NCI-H2029 treated with DMSO at 0.1 percent for 48 hours (cell line): ENCODE measurements around the gene NCBP1.

ENCODE experiments used
- DNase-seq: peaks from one replicate; lab custom pipeline; 2025; lab: John Stamatoyannopoulos, UW

The NCBP1 gene

DNA sequence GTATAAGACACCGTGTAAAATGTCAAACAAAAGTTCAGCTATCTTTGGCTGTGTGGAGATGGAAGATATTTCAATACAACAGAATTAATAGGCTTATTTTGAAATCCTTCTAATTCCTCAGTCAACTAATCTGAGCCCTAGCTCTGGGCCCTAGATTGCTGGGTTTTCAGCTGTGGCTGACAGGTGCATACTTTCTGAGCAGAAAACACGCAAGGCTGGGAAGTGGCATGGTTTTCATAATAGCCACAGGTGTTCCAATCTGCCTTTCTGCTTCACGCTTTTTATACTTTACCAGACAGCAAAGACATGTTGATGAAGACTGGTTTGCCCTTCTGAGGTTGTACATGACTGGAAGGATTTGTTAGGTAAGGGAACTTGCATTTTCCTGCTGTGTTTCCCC is 84.2 kb downstream of the NCBP1 start:
- no peak for DNase-seq

DNA sequence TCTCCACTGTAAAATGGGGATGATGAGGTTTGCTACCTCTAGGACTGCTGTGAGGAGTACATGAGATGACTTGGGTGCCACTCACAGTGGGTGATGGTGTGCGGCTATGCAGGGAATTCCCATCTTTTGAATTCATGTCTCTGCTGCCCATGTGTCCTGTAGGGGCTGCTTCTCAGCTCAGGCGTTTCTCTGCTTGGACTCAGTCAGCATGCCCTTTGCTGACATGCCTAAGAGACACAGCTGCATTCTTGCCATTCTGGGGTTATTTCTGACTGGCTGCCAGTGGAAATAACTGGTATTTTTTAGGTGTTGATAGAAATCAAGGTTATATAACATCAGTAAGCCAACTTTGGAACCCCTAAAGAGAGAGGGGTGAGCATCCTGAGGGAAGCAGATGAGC is 87.8 kb downstream of the NCBP1 start:
- DNase-seq = no peak

DNA sequence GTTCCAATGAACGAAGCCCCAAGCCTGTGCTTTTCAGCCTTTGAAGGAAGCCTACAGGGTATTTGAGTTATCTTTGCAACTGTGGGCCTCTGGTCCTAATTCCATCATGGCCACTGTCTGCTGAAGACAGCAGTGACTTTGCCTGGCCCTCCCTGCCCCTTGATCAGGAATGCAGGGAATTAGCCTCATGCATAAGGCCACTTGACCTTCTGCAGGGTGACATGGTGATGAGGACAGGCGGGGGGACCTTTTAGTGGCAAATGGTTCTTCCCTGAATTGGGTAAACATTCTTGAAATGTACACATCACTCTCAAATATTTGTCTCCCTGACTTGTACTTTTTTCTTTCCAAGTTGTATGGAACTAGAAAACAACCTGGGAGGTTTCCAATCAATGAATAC is 88.7 kb downstream of the NCBP1 start:
- no peak for DNase-seq
